Endothelial cell of umbilical vein (primary cell): ENCODE measurements around the gene LCN15. TPM values are rescaled to one million over a fixed set of nuclear protein-coding genes. Genes with fewer than 3 reads are reported as not detected.

Experiments used
- BruUV-seq: library from RNA; stranded (reverse); fragments of 400-500 nt; replicated peaks from 2 replicates; lab custom pipeline; 2021; lab: Mats Ljungman, UMichigan
- CTCF ChIA-PET: fragments of 300-600, 350-600 bp; sonication (Branson Sonifier 250); formaldehyde crosslinking; loops from one replicate; lab custom pipeline; 2021; ENCODE audit warnings: antibody characterized with exemption, inconsistent platforms; lab: Charles Lee
- POLR2A ChIA-PET: fragments of 300-600, 350-600 bp; sonication (Branson Sonifier 250); formaldehyde crosslinking; loops from one replicate; lab custom pipeline; 2021; ENCODE audit warnings: antibody characterized with exemption, inconsistent platforms; lab: Charles Lee
- DNase-seq: peaks from one replicate; pipeline ENCODE4 v3.0.0-alpha.2; 2011; ENCODE audit warnings: low read depth, low spot score
- FAIRE-seq: peaks from 2 replicates; lab custom pipeline; 2011; peaks lifted over from hg19 to GRCh38; lab: Jason Lieb, UNC
- H2AFZ ChIP-seq: 2 replicates; pipeline ENCODE4 v1.6.0; 2012; ENCODE audit warnings: low read depth, low read length, control low read depth, inconsistent platforms
- H3K27ac ChIP-seq: 2 replicates; pipeline ENCODE4 v1.5.1; 2011; ENCODE audit warnings: low read depth, mild to moderate bottlenecking, control low read depth, low read length, moderate library complexity; ENCODE audit not compliant: insufficient read depth
- H3K27me3 ChIP-seq, 2 experiments: 2 replicates each; pipeline versions ENCODE4 v1.6.0 to v1.6.1; 2011; ENCODE audit warnings: low read length in 2 of 2, mixed read lengths in 1 of 2; ENCODE audit not compliant: control insufficient read depth in 2 of 2, insufficient read depth in 2 of 2
- H3K36me3 ChIP-seq, 2 experiments: 2 replicates in 1 of 2; 3 replicates in 1 of 2; pipeline ENCODE4 v1.5.1; 2011; ENCODE audit warnings: low read length in 2 of 2, mild to moderate bottlenecking in 1 of 2, moderate library complexity in 1 of 2; ENCODE audit not compliant: control insufficient read depth in 2 of 2, insufficient read depth in 2 of 2; ENCODE audit errors: extremely low read depth in 1 of 2
- H3K4me1 ChIP-seq: 3 replicates; pipeline ENCODE4 v1.5.1; 2011; ENCODE audit warnings: mild to moderate bottlenecking, low read length; ENCODE audit not compliant: control insufficient read depth, insufficient read depth; ENCODE audit errors: extremely low read depth
- H3K4me2 ChIP-seq: 2 replicates; pipeline ENCODE4 v1.6.1; 2011; ENCODE audit warnings: low read length, control low read depth, mixed read lengths; ENCODE audit not compliant: insufficient read depth
- H3K4me3 ChIP-seq, 3 experiments: fragments of 200-600 bp in 1 of 3; sonication (generic), shearing (Covaris generic) in 1 of 3; replicated peaks in 1 of 3; 2 replicates each; pipeline ENCODE4 v1.5.1; 2011 to 2016; ENCODE audit warnings: control low read depth in 3 of 3, low read length in 3 of 3, mild to moderate bottlenecking in 2 of 3, inconsistent platforms in 1 of 3, low read depth in 1 of 3, moderate library complexity in 1 of 3; ENCODE audit not compliant: insufficient read depth in 1 of 3
- H3K79me2 ChIP-seq: 2 replicates; pipeline ENCODE4 v1.6.0; 2012; ENCODE audit warnings: low read length, inconsistent platforms; ENCODE audit not compliant: control insufficient read depth, insufficient read depth
- H3K9ac ChIP-seq: replicated peaks from 2 replicates; pipeline ENCODE3; 2011; ENCODE audit warnings: low read length, control low read depth; ENCODE audit not compliant: insufficient read depth; ENCODE audit errors: extremely low read depth
- H3K9me1 ChIP-seq: replicated peaks from 3 replicates; pipeline ENCODE4 v1.6.0; 2011; ENCODE audit warnings: mild to moderate bottlenecking, low read length; ENCODE audit not compliant: control insufficient read depth, insufficient read depth; ENCODE audit errors: extremely low read depth
- H3K9me3 ChIP-seq: replicated peaks from 2 replicates; pipeline ENCODE4 v1.5.1; 2012; ENCODE audit warnings: low read length, inconsistent platforms; ENCODE audit not compliant: control insufficient read depth, insufficient read depth
- H4K20me1 ChIP-seq: replicated peaks from 2 replicates; pipeline ENCODE3; 2011; ENCODE audit warnings: mild to moderate bottlenecking, low read length; ENCODE audit not compliant: control insufficient read depth, insufficient read depth; ENCODE audit errors: extremely low read depth
- EZH2 ChIP-seq: IDR thresholded peaks from 2 replicates; pipeline ENCODE4 v1.6.1; 2012; ENCODE audit warnings: borderline replicate concordance, low read depth, mild to moderate bottlenecking, moderate library complexity, low read length, inconsistent platforms; ENCODE audit not compliant: severe bottlenecking
- FOS ChIP-seq: IDR thresholded peaks from 2 replicates; pipeline ENCODE4 v1.6.1; 2011; ENCODE audit warnings: mild to moderate bottlenecking, low read length, moderate library complexity, borderline replicate concordance; ENCODE audit not compliant: insufficient read depth
- GATA2 ChIP-seq: IDR thresholded peaks from 2 replicates; pipeline ENCODE4 v1.7.0; 2011; ENCODE audit warnings: low read depth, mild to moderate bottlenecking, moderate library complexity, mixed read lengths, low read length; ENCODE audit not compliant: insufficient read length, insufficient read depth
- JUN ChIP-seq: IDR thresholded peaks from 2 replicates; pipeline ENCODE4 v1.6.1; 2011; ENCODE audit warnings: borderline replicate concordance, low read depth; ENCODE audit not compliant: insufficient read length, insufficient read depth
- MAX ChIP-seq: IDR thresholded peaks from 2 replicates; pipeline ENCODE4 v1.6.1; 2011; ENCODE audit not compliant: insufficient read depth, insufficient read length
- MYC ChIP-seq: IDR thresholded peaks from one replicate; pipeline ENCODE4 v1.6.1; 2011; ENCODE audit warnings: mild to moderate bottlenecking, low read depth, low read length
- POLR2A ChIP-seq: IDR thresholded peaks from 2 replicates; pipeline ENCODE4 v1.6.1; 2012; ENCODE audit warnings: low read depth, mild to moderate bottlenecking, control low read depth, low read length
- POLR2AphosphoS5 ChIP-seq: IDR thresholded peaks from 2 replicates; pipeline ENCODE4 v1.6.1; 2012; ENCODE audit warnings: low read depth, mild to moderate bottlenecking, control low read depth, low read length, moderate library complexity; ENCODE audit not compliant: insufficient read depth
- dilution Hi-C: fragments of 300-500 bp; cut with MboI; formaldehyde crosslinking; loops from one replicate; pipeline ENCODE4 v1.15.0; 2019; ENCODE audit warnings: low sequenced_read_pairs; ENCODE audit not compliant: extremely low pct_ligation_motif_present
- intact Hi-C: fragments of 100-400 bp; cut with micrococcal nuclease; formaldehyde crosslinking; loops from one replicate; pipeline ENCODE4 v1.10.0; 2022
- polyA plus RNA-seq, 4 experiments: library from polyadenylated mRNA; depleted of rRNA in 3 of 4; stranded (reverse) in 3 of 4; unstranded in 1 of 4; fragments of >200 nt; gene quantifications; 2 replicates each; pipeline versions ENCODE4 v1.2.1 to v1.2.3, GENCODE V29; 2011 to 2012; ENCODE audit warnings: missing spikeins in 1 of 4
- total RNA-seq: library from RNA; stranded (reverse); gene quantifications from 2 replicates; pipeline ENCODE4 v1.2.3, GENCODE V29; 2021
- TF ChIP-seq, protein P1 (sequence below), 2 donors: IDR thresholded peaks; 1 replicate in 1 of 2; 2 replicates in 1 of 2; pipeline ENCODE4 v1.5.1; 2011; ENCODE audit warnings: low read length in 2 of 2, mild to moderate bottlenecking in 2 of 2, moderate library complexity in 2 of 2, control low read depth in 1 of 2, inconsistent platforms in 1 of 2, low read depth in 1 of 2; ENCODE audit not compliant: insufficient read depth in 1 of 2; ENCODE audit errors: extremely low read depth in 1 of 2

Gene LCN15
- total and polyA plus RNA-seq, 2 donors (not counting 3 experiments of a cell fraction or from before 2014, with no cell fraction given) = not detected

- Histone ChIP-seq H3K27ac (no peak overlapping the region), H3K4me2 (no peak overlapping the region), H3K4me3 (no peak overlapping the region), H3K9me1 (no peaks in the 10 kb centered on the region), H2AFZ (no peak overlapping the region), H3K9me3 (no peaks in the 10 kb centered on the region), H3K27me3 (peaks cover 2 to 10% of the 10 kb centered on the region in 2 experiments), H3K79me2 (no peaks in the 10 kb centered on the region), H3K4me1 (no peaks in the 10 kb centered on the region), H3K9ac (no peak overlapping the region), H4K20me1 (no peaks in the 10 kb centered on the region), H3K36me3 (no peaks in the 10 kb centered on the region)
- POLR2A ChIA-PET = no interaction called here
- no TSS peak for BruUV-seq
- dilution Hi-C loops (no loop called here), intact Hi-C loops (loop anchor here (5.0 kb wide), 1 partner anchor 452 kb away; no protein-coding TSS in a partner anchor)
- FAIRE-seq = no peak
- CTCF ChIA-PET = interaction anchor here (0.6 kb wide), 1 partner anchor 50 kb away, joined by 3 read pairs; no protein-coding TSS in a partner anchor
- DNase-seq = no peak
- TF ChIP-seq POLR2A (no peak), MYC (no peak), FOS (no peak), GATA2 (no peak), MAX (no peak), JUN (no peak), EZH2 (no peak), POLR2AphosphoS5 (no peak)
- TF ChIP-seq, protein P1, sequence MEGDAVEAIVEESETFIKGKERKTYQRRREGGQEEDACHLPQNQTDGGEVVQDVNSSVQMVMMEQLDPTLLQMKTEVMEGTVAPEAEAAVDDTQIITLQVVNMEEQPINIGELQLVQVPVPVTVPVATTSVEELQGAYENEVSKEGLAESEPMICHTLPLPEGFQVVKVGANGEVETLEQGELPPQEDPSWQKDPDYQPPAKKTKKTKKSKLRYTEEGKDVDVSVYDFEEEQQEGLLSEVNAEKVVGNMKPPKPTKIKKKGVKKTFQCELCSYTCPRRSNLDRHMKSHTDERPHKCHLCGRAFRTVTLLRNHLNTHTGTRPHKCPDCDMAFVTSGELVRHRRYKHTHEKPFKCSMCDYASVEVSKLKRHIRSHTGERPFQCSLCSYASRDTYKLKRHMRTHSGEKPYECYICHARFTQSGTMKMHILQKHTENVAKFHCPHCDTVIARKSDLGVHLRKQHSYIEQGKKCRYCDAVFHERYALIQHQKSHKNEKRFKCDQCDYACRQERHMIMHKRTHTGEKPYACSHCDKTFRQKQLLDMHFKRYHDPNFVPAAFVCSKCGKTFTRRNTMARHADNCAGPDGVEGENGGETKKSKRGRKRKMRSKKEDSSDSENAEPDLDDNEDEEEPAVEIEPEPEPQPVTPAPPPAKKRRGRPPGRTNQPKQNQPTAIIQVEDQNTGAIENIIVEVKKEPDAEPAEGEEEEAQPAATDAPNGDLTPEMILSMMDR (IDR thresholded peaks at IDR 0.05; ENCODE audit: extremely low read depth in 1 of 2, insufficient read depth in 1 of 2, low read depth in 1 of 2, low read length in 2 of 2) = no peak
These were observed 20.7 kb upstream of the LCN15 start for GRCh38 chr9:136784997-136785361.
